Endothelial cell of umbilical vein (primary cell): ENCODE measurements around the gene HLX. TPM values are rescaled to one million over a fixed set of nuclear protein-coding genes. Genes with fewer than 3 reads are reported as not detected.

Experiments
- BruUV-seq: library from RNA; stranded (reverse); fragments of 400-500 nt; replicated peaks from 2 replicates; lab custom pipeline; 2021; lab: Mats Ljungman, UMichigan
- CTCF ChIA-PET: fragments of 300-600, 350-600 bp; sonication (Branson Sonifier 250); formaldehyde crosslinking; loops from one replicate; lab custom pipeline; 2021; ENCODE audit warnings: antibody characterized with exemption, inconsistent platforms; lab: Charles Lee
- POLR2A ChIA-PET: fragments of 300-600, 350-600 bp; sonication (Branson Sonifier 250); formaldehyde crosslinking; loops from one replicate; lab custom pipeline; 2021; ENCODE audit warnings: antibody characterized with exemption, inconsistent platforms; lab: Charles Lee
- DNase-seq: peaks from one replicate; pipeline ENCODE4 v3.0.0-alpha.2; 2011; ENCODE audit warnings: low read depth, low spot score
- FAIRE-seq: peaks from 2 replicates; lab custom pipeline; 2011; peaks lifted over from hg19 to GRCh38; lab: Jason Lieb, UNC
- H2AFZ ChIP-seq: 2 replicates; pipeline ENCODE4 v1.6.0; 2012; ENCODE audit warnings: low read depth, low read length, control low read depth, inconsistent platforms
- H3K27ac ChIP-seq: 2 replicates; pipeline ENCODE4 v1.5.1; 2011; ENCODE audit warnings: low read depth, mild to moderate bottlenecking, control low read depth, low read length, moderate library complexity; ENCODE audit not compliant: insufficient read depth
- H3K27me3 ChIP-seq, 2 experiments: 2 replicates each; pipeline versions ENCODE4 v1.6.0 to v1.6.1; 2011; ENCODE audit warnings: low read length in 2 of 2, mixed read lengths in 1 of 2; ENCODE audit not compliant: control insufficient read depth in 2 of 2, insufficient read depth in 2 of 2
- H3K36me3 ChIP-seq, 2 experiments: 2 replicates in 1 of 2; 3 replicates in 1 of 2; pipeline ENCODE4 v1.5.1; 2011; ENCODE audit warnings: low read length in 2 of 2, mild to moderate bottlenecking in 1 of 2, moderate library complexity in 1 of 2; ENCODE audit not compliant: control insufficient read depth in 2 of 2, insufficient read depth in 2 of 2; ENCODE audit errors: extremely low read depth in 1 of 2
- H3K4me1 ChIP-seq: 3 replicates; pipeline ENCODE4 v1.5.1; 2011; ENCODE audit warnings: mild to moderate bottlenecking, low read length; ENCODE audit not compliant: control insufficient read depth, insufficient read depth; ENCODE audit errors: extremely low read depth
- H3K4me2 ChIP-seq: 2 replicates; pipeline ENCODE4 v1.6.1; 2011; ENCODE audit warnings: low read length, control low read depth, mixed read lengths; ENCODE audit not compliant: insufficient read depth
- H3K4me3 ChIP-seq, 3 experiments: fragments of 200-600 bp in 1 of 3; sonication (generic), shearing (Covaris generic) in 1 of 3; replicated peaks in 1 of 3; 2 replicates each; pipeline ENCODE4 v1.5.1; 2011 to 2016; ENCODE audit warnings: control low read depth in 3 of 3, low read length in 3 of 3, mild to moderate bottlenecking in 2 of 3, inconsistent platforms in 1 of 3, low read depth in 1 of 3, moderate library complexity in 1 of 3; ENCODE audit not compliant: insufficient read depth in 1 of 3
- H3K79me2 ChIP-seq: 2 replicates; pipeline ENCODE4 v1.6.0; 2012; ENCODE audit warnings: low read length, inconsistent platforms; ENCODE audit not compliant: control insufficient read depth, insufficient read depth
- H3K9ac ChIP-seq: replicated peaks from 2 replicates; pipeline ENCODE3; 2011; ENCODE audit warnings: low read length, control low read depth; ENCODE audit not compliant: insufficient read depth; ENCODE audit errors: extremely low read depth
- H3K9me1 ChIP-seq: replicated peaks from 3 replicates; pipeline ENCODE4 v1.6.0; 2011; ENCODE audit warnings: mild to moderate bottlenecking, low read length; ENCODE audit not compliant: control insufficient read depth, insufficient read depth; ENCODE audit errors: extremely low read depth
- H3K9me3 ChIP-seq: replicated peaks from 2 replicates; pipeline ENCODE4 v1.5.1; 2012; ENCODE audit warnings: low read length, inconsistent platforms; ENCODE audit not compliant: control insufficient read depth, insufficient read depth
- H4K20me1 ChIP-seq: replicated peaks from 2 replicates; pipeline ENCODE3; 2011; ENCODE audit warnings: mild to moderate bottlenecking, low read length; ENCODE audit not compliant: control insufficient read depth, insufficient read depth; ENCODE audit errors: extremely low read depth
- EZH2 ChIP-seq: IDR thresholded peaks from 2 replicates; pipeline ENCODE4 v1.6.1; 2012; ENCODE audit warnings: borderline replicate concordance, low read depth, mild to moderate bottlenecking, moderate library complexity, low read length, inconsistent platforms; ENCODE audit not compliant: severe bottlenecking
- FOS ChIP-seq: IDR thresholded peaks from 2 replicates; pipeline ENCODE4 v1.6.1; 2011; ENCODE audit warnings: mild to moderate bottlenecking, low read length, moderate library complexity, borderline replicate concordance; ENCODE audit not compliant: insufficient read depth
- GATA2 ChIP-seq: IDR thresholded peaks from 2 replicates; pipeline ENCODE4 v1.7.0; 2011; ENCODE audit warnings: low read depth, mild to moderate bottlenecking, moderate library complexity, mixed read lengths, low read length; ENCODE audit not compliant: insufficient read length, insufficient read depth
- JUN ChIP-seq: IDR thresholded peaks from 2 replicates; pipeline ENCODE4 v1.6.1; 2011; ENCODE audit warnings: borderline replicate concordance, low read depth; ENCODE audit not compliant: insufficient read length, insufficient read depth
- MAX ChIP-seq: IDR thresholded peaks from 2 replicates; pipeline ENCODE4 v1.6.1; 2011; ENCODE audit not compliant: insufficient read depth, insufficient read length
- MYC ChIP-seq: IDR thresholded peaks from one replicate; pipeline ENCODE4 v1.6.1; 2011; ENCODE audit warnings: mild to moderate bottlenecking, low read depth, low read length
- POLR2A ChIP-seq: IDR thresholded peaks from 2 replicates; pipeline ENCODE4 v1.6.1; 2012; ENCODE audit warnings: low read depth, mild to moderate bottlenecking, control low read depth, low read length
- POLR2AphosphoS5 ChIP-seq: IDR thresholded peaks from 2 replicates; pipeline ENCODE4 v1.6.1; 2012; ENCODE audit warnings: low read depth, mild to moderate bottlenecking, control low read depth, low read length, moderate library complexity; ENCODE audit not compliant: insufficient read depth
- dilution Hi-C: fragments of 300-500 bp; cut with MboI; formaldehyde crosslinking; loops from one replicate; pipeline ENCODE4 v1.15.0; 2019; ENCODE audit warnings: low sequenced_read_pairs; ENCODE audit not compliant: extremely low pct_ligation_motif_present
- intact Hi-C: fragments of 100-400 bp; cut with micrococcal nuclease; formaldehyde crosslinking; loops from one replicate; pipeline ENCODE4 v1.10.0; 2022
- polyA plus RNA-seq, 4 experiments: library from polyadenylated mRNA; depleted of rRNA in 3 of 4; stranded (reverse) in 3 of 4; unstranded in 1 of 4; fragments of >200 nt; gene quantifications; 2 replicates each; pipeline versions ENCODE4 v1.2.1 to v1.2.3, GENCODE V29; 2011 to 2012; ENCODE audit warnings: missing spikeins in 1 of 4
- total RNA-seq: library from RNA; stranded (reverse); gene quantifications from 2 replicates; pipeline ENCODE4 v1.2.3, GENCODE V29; 2021
- TF ChIP-seq, protein P1 (sequence below), 2 donors: IDR thresholded peaks; 1 replicate in 1 of 2; 2 replicates in 1 of 2; pipeline ENCODE4 v1.5.1; 2011; ENCODE audit warnings: low read length in 2 of 2, mild to moderate bottlenecking in 2 of 2, moderate library complexity in 2 of 2, control low read depth in 1 of 2, inconsistent platforms in 1 of 2, low read depth in 1 of 2; ENCODE audit not compliant: insufficient read depth in 1 of 2; ENCODE audit errors: extremely low read depth in 1 of 2

Gene HLX
- total and polyA plus RNA-seq, 2 donors (not counting 3 experiments of a cell fraction or from before 2014, with no cell fraction given) = 7.5 to 39.1 TPM

DNA sequence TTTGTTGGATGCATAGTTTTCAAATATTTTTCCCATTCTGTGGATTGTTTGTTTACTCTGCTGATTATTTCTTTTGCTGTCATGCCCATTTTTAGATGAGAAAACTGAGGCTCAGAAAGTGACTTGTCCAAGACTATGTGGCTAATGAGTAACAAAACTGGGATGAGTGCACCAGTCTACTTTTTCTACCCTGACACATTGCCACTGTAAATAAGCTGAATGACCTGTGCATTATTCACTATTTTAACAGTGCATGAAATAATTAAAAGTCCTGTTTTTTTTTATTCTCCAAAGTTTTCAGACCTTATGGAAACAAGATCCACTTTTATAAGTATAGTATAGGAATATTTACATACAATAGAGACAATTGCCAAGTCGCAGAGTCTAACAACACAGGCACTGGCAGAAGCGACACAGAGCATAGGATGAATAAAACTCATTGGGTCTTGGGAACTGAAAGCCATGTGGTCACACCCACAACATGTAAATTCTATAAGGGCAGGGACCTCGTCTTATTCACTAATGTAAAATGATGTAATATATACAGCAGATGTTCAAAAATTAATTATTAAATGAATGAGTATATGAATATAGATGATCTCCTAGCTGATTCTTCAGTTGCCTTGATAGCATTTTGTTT, 45.2 kb downstream of the HLX start:
- Histone ChIP-seq H3K36me3 (no peaks in the 10 kb centered on the region), H3K9ac (no peak overlapping the region), H2AFZ (no peak overlapping the region), H3K79me2 (no peaks in the 10 kb centered on the region), H3K4me2 (no peak overlapping the region), H3K4me1 (no peaks in the 10 kb centered on the region), H3K9me1 (no peaks in the 10 kb centered on the region), H3K27ac (no peak overlapping the region), H4K20me1 (no peaks in the 10 kb centered on the region), H3K9me3 (no peaks in the 10 kb centered on the region), H3K27me3 (peaks cover 0 to 2% of the 10 kb centered on the region in 2 experiments), H3K4me3 (no peak overlapping the region)
- dilution Hi-C loops (no loop called here), intact Hi-C loops (no loop called here)
- TF ChIP-seq MYC (no peak), GATA2 (no peak)
- ChIA-PET CTCF (interaction anchor here (1.3 kb wide), 1 partner anchor 279 kb away, joined by 3 read pairs; no protein-coding TSS in a partner anchor), POLR2A (no interaction called here)
- no peak for FAIRE-seq
- BruUV-seq = no TSS peak
- DNase-seq = no peak

GRCh38 chr1:220925707-220926106, 46.5 kb downstream of the HLX start:
- ChIA-PET CTCF (interaction anchor here (1.3 to 1.4 kb wide), 2 partner anchors 16 to 278 kb away, joined by 3 to 5 read pairs; no protein-coding TSS in a partner anchor), POLR2A (no interaction called here)
- no peaks in the 10 kb centered on the region for H3K79me2 ChIP-seq
- intact Hi-C loops (no loop called here), dilution Hi-C loops (no loop called here)
- H3K4me2 ChIP-seq = no peak overlapping the region
- no peaks in the 10 kb centered on the region for H3K4me1 ChIP-seq
- FAIRE-seq (no peak), DNase-seq (no peak)
- H3K4me3 ChIP-seq = no peak overlapping the region
- H3K9me1 ChIP-seq = no peaks in the 10 kb centered on the region
- TF ChIP-seq POLR2AphosphoS5 = no peak
- TF ChIP-seq MAX = no peak
- TF ChIP-seq JUN = no peak
- TF ChIP-seq GATA2 = no peak
- no peak for TF ChIP-seq FOS
- no peak for TF ChIP-seq POLR2A
- TF ChIP-seq EZH2 = no peak
- TF ChIP-seq MYC = no peak
- TF ChIP-seq, protein P1, sequence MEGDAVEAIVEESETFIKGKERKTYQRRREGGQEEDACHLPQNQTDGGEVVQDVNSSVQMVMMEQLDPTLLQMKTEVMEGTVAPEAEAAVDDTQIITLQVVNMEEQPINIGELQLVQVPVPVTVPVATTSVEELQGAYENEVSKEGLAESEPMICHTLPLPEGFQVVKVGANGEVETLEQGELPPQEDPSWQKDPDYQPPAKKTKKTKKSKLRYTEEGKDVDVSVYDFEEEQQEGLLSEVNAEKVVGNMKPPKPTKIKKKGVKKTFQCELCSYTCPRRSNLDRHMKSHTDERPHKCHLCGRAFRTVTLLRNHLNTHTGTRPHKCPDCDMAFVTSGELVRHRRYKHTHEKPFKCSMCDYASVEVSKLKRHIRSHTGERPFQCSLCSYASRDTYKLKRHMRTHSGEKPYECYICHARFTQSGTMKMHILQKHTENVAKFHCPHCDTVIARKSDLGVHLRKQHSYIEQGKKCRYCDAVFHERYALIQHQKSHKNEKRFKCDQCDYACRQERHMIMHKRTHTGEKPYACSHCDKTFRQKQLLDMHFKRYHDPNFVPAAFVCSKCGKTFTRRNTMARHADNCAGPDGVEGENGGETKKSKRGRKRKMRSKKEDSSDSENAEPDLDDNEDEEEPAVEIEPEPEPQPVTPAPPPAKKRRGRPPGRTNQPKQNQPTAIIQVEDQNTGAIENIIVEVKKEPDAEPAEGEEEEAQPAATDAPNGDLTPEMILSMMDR (IDR thresholded peaks at IDR 0.05; ENCODE audit: extremely low read depth in 1 of 2, insufficient read depth in 1 of 2, low read depth in 1 of 2, low read length in 2 of 2) = no peak
- no peak overlapping the region for H3K9ac ChIP-seq
- H3K27ac ChIP-seq = no peak overlapping the region
- H3K36me3 ChIP-seq = no peaks in the 10 kb centered on the region
- no peak overlapping the region for H2AFZ ChIP-seq
- peaks cover 0 to 2% of the 10 kb centered on the region in 2 experiments for H3K27me3 ChIP-seq
- no peaks in the 10 kb centered on the region for H4K20me1 ChIP-seq
- H3K9me3 ChIP-seq = no peaks in the 10 kb centered on the region
- BruUV-seq = no TSS peak
